BE2C (cell line): ENCODE results near the gene CLIP4.

Experiments
- DNase-seq: peaks from one replicate; pipeline ENCODE4 v3.0.0-alpha.2; 2020
- H3K27me3 ChIP-seq: fragments of 250-450 bp; sonication (Bioruptor Pico); 2 replicates; pipeline ENCODE4 v1.5.1; 2020; ENCODE audit warnings: mild to moderate bottlenecking
- H3K36me3 ChIP-seq: fragments of 250-450 bp; sonication (Bioruptor Pico); 2 replicates; pipeline ENCODE4 v1.5.1; 2020; ENCODE audit warnings: mild to moderate bottlenecking
- H3K4me1 ChIP-seq: fragments of 250-450 bp; sonication (Bioruptor Pico); 2 replicates; pipeline ENCODE4 v1.5.1; 2020
- H3K4me3 ChIP-seq: 2 replicates; pipeline ENCODE4 v1.5.1; 2011; ENCODE audit warnings: low read depth, low read length
- H3K9me3 ChIP-seq: fragments of 250-450 bp; sonication (Bioruptor Pico); 2 replicates; pipeline ENCODE4 v1.5.1; 2020
- CTCF ChIP-seq: IDR thresholded peaks from 2 replicates; pipeline ENCODE4 v1.5.1; 2012; ENCODE audit warnings: mild to moderate bottlenecking, low read depth, low read length

The CLIP4 gene

GRCh38 chr2:29229640-29230039, 114.4 kb downstream of the CLIP4 start:
- no peaks in the 10 kb centered on the region for H3K36me3 ChIP-seq
- no peak overlapping the region for H3K4me3 ChIP-seq
- no peaks in the 10 kb centered on the region for H3K27me3 ChIP-seq
- H3K4me1 ChIP-seq, result peaks cover 28% of the 10 kb centered on the region
- no peaks in the 10 kb centered on the region for H3K9me3 ChIP-seq
- no peak for TF ChIP-seq CTCF
- no peak for DNase-seq

- no peak for DNase-seq
- H3K4me3 ChIP-seq, result no peak overlapping the region
- no peaks in the 10 kb centered on the region for H3K27me3 ChIP-seq
- H3K9me3 ChIP-seq, result no peaks in the 10 kb centered on the region
- TF ChIP-seq CTCF, result no peak
- H3K36me3 ChIP-seq, result no peaks in the 10 kb centered on the region
- H3K4me1 ChIP-seq, result peaks cover 20% of the 10 kb centered on the region
These were observed 116.8 kb downstream of the CLIP4 start for GRCh38 chr2:29232041-29232440.

GRCh38 chr2:29233428-29233827, 118.2 kb downstream of the CLIP4 start:
- no peak overlapping the region for H3K4me3 ChIP-seq
- no peaks in the 10 kb centered on the region for H3K27me3 ChIP-seq
- peaks cover 10% of the 10 kb centered on the region for H3K4me1 ChIP-seq
- TF ChIP-seq CTCF, result no peak
- no peaks in the 10 kb centered on the region for H3K36me3 ChIP-seq
- H3K9me3 ChIP-seq, result no peaks in the 10 kb centered on the region
- DNase-seq, result no peak

- Histone ChIP-seq H3K9me3 (no peaks in the 10 kb centered on the region), H3K27me3 (no peaks in the 10 kb centered on the region), H3K4me1 (peaks cover 4% of the 10 kb centered on the region), H3K4me3 (no peak overlapping the region), H3K36me3 (no peaks in the 10 kb centered on the region)
- DNase-seq, result no peak
- no peak for TF ChIP-seq CTCF
These were observed 120.2 kb downstream of the CLIP4 start for GRCh38 chr2:29235411-29235810.

- TF ChIP-seq CTCF, result no peak
- peaks cover 9% of the 10 kb centered on the region for H3K4me1 ChIP-seq
- no peak overlapping the region for H3K4me3 ChIP-seq
- no peaks in the 10 kb centered on the region for H3K36me3 ChIP-seq
- no peaks in the 10 kb centered on the region for H3K27me3 ChIP-seq
- no peak for DNase-seq
- H3K9me3 ChIP-seq, result no peaks in the 10 kb centered on the region
These were observed 120.9 kb downstream of the CLIP4 start for GRCh38 chr2:29236074-29236473.

- peak; percentile 94 for TF ChIP-seq CTCF
- no peaks in the 10 kb centered on the region for H3K9me3 ChIP-seq
- no peaks in the 10 kb centered on the region for H3K36me3 ChIP-seq
- DNase-seq, result peak; percentile 69
- H3K4me3 ChIP-seq, result no peak overlapping the region
- H3K27me3 ChIP-seq, result no peaks in the 10 kb centered on the region
- H3K4me1 ChIP-seq, result peaks cover 9% of the 10 kb centered on the region
These were observed 123.3 kb downstream of the CLIP4 start for GRCh38 chr2:29238497-29238896.
